Left ventricle myocardium inferior (tissue), 1 donor: ENCODE data around the gene SV2C. TPM values are rescaled to one million over a fixed set of nuclear protein-coding genes. Genes with fewer than 3 reads are reported as not detected.
"Not testable (repeated sequence)": the region's sequence is repeated elsewhere in the genome, so short reads cannot be mapped to it uniquely, and the experiment has no call there.

Experiments
- DNase-seq: peaks from one replicate; pipeline ENCODE4 v3.0.0-alpha.2; 2020
- H3K27ac ChIP-seq: fragments of 200-600 bp; replicated peaks from 2 replicates; pipeline ENCODE4 v1.8.0; 2021
- H3K27me3 ChIP-seq: fragments of 200-600 bp; 2 replicates; pipeline ENCODE4 v1.8.0; 2021; ENCODE audit warnings: low read depth
- H3K36me3 ChIP-seq: fragments of 200-600 bp; 2 replicates; pipeline ENCODE4 v1.8.0; 2021
- H3K4me1 ChIP-seq: fragments of 200-600 bp; 2 replicates; pipeline ENCODE4 v1.8.0; 2021
- H3K4me3 ChIP-seq: fragments of 200-600 bp; 2 replicates; pipeline ENCODE4 v1.8.0; 2021; ENCODE audit warnings: mild to moderate bottlenecking, moderate library complexity
- H3K9me3 ChIP-seq: fragments of 200-600 bp; replicated peaks from 2 replicates; pipeline ENCODE4 v1.8.0; 2021
- CTCF ChIP-seq: fragments of 200-600 bp; IDR thresholded peaks from 2 replicates; pipeline ENCODE4 v1.8.0; 2021; ENCODE audit warnings: antibody characterized with exemption, mild to moderate bottlenecking, borderline replicate concordance
- intact Hi-C: fragments of 100-400 bp; cut with micrococcal nuclease; formaldehyde crosslinking; loops from one replicate; pipeline ENCODE4 v1.11.0; 2022
- total RNA-seq: library from RNA; stranded (reverse); fragmentation: NEBNext Ultra II Directional; extraction: Animal tissue kit (Norgen Biotek cat#: 25700); gene quantifications from one replicate; pipeline ENCODE4 v1.2.1, GENCODE V29; 2021
- donor health status: DM: no; HTN: yes; CAD: no; lungs with severe emphysema.

The SV2C gene
- total RNA-seq, 1 donor from 2014 or later = 0.44 TPM

- no peak for TF ChIP-seq CTCF
- H3K27ac ChIP-seq = no peak overlapping the region
- H3K36me3 ChIP-seq = no peaks in the 10 kb centered on the region
- H3K4me3 ChIP-seq = peak overlapping the region; percentile 53
- H3K9me3 ChIP-seq = peaks cover 6% of the 10 kb centered on the region
- H3K27me3 ChIP-seq = peaks cover 97% of the 10 kb centered on the region
- no peak for DNase-seq
- H3K4me1 ChIP-seq = peaks cover 31% of the 10 kb centered on the region
- intact Hi-C loops = no loop called here
Measured at GRCh38 chr5:76085243-76085579, 2.0 kb downstream of the SV2C start.

GRCh38 chr5:76086095-76086494 is 2.9 kb downstream of the SV2C start:
- Histone ChIP-seq H3K4me3 (no peak overlapping the region), H3K36me3 (no peaks in the 10 kb centered on the region), H3K4me1 (peaks cover 31% of the 10 kb centered on the region), H3K9me3 (peaks cover 6% of the 10 kb centered on the region), H3K27ac (no peak overlapping the region), H3K27me3 (peaks cover 88% of the 10 kb centered on the region)
- TF ChIP-seq CTCF = no peak
- DNase-seq = no peak
- intact Hi-C loops = no loop called here

- DNase-seq, H3K36me3 ChIP-seq, H3K9me3 ChIP-seq, H3K4me3 ChIP-seq, intact Hi-C loops, H3K27ac ChIP-seq: not testable (repeated sequence)
- Histone ChIP-seq H3K27me3 (peaks cover 58% of the 10 kb centered on the region), H3K4me1 (peaks cover 11% of the 10 kb centered on the region)
Measured at GRCh38 chr5:76089156-76089555, 6.0 kb downstream of the SV2C start.

- DNase-seq = no peak
- Histone ChIP-seq H3K4me1 (no peaks in the 10 kb centered on the region), H3K36me3 (no peaks in the 10 kb centered on the region), H3K27me3 (peaks cover 36% of the 10 kb centered on the region), H3K9me3 (peaks cover 6% of the 10 kb centered on the region), H3K4me3 (no peak overlapping the region), H3K27ac (no peak overlapping the region)
- intact Hi-C loops = no loop called here
- no peak for TF ChIP-seq CTCF
Measured at GRCh38 chr5:76091351-76091750, 8.2 kb downstream of the SV2C start.

GRCh38 chr5:76099286-76099702 is 16.1 kb downstream of the SV2C start:
- Histone ChIP-seq H3K27ac (no peak overlapping the region), H3K4me3 (no peak overlapping the region), H3K4me1 (no peaks in the 10 kb centered on the region), H3K36me3 (no peaks in the 10 kb centered on the region), H3K27me3 (no peaks in the 10 kb centered on the region), H3K9me3 (no peaks in the 10 kb centered on the region)
- TF ChIP-seq CTCF = no peak
- DNase-seq = no peak
- intact Hi-C loops = no loop called here

- intact Hi-C loops = no loop called here
- Histone ChIP-seq H3K27me3 (no peaks in the 10 kb centered on the region), H3K9me3 (no peaks in the 10 kb centered on the region), H3K36me3 (no peaks in the 10 kb centered on the region), H3K4me1 (no peaks in the 10 kb centered on the region), H3K4me3 (no peak overlapping the region), H3K27ac (no peak overlapping the region)
- DNase-seq = no peak
- TF ChIP-seq CTCF = no peak
Measured at GRCh38 chr5:76099756-76100155, 16.6 kb downstream of the SV2C start.
